IMR-90 (cell line): ENCODE data around the gene CALHM6. TPM values are rescaled to one million over a fixed set of nuclear protein-coding genes. Genes with fewer than 3 reads are reported as not detected.
A peak's percentile ranks its signal among the peaks of the same experiment; 100 is the strongest.

Experiments used
- ATAC-seq: fragments of 200-7000 bp; cut with Tn5 transposase; 2 replicates; pipeline ENCODE4 v1.9.1; 2020; ENCODE audit warnings: low read depth, mild to moderate bottlenecking, moderate library complexity
- BruUV-seq: library from RNA; stranded (reverse); fragments of 400-500 nt; replicated peaks from 2 replicates; lab custom pipeline; 2021; lab: Mats Ljungman, UMichigan
- CTCF ChIA-PET: fragments of 300-600 bp; formaldehyde crosslinking; extraction: SDS; loops from one replicate; lab custom pipeline; 2021; ENCODE audit warnings: antibody characterized with exemption; lab: Yijun Ruan, JAX
- POLR2A ChIA-PET: fragments of 300-600 bp; sonication (Branson Sonifier 250); formaldehyde crosslinking; loops from one replicate; lab custom pipeline; 2022; ENCODE audit warnings: antibody characterized with exemption; ENCODE audit not compliant: unreplicated experiment; lab: Charles Lee
- DNase-seq: peaks from one replicate; pipeline ENCODE4 v3.0.0; 2013
- H2AFZ ChIP-seq: replicated peaks from 2 replicates; pipeline ENCODE3; 2013; ENCODE audit warnings: low read length, mild to moderate bottlenecking; ENCODE audit not compliant: poor library complexity
- H2AK5ac ChIP-seq: 2 replicates; pipeline ENCODE4 v1.6.1; 2013; ENCODE audit warnings: low read depth, low read length, inconsistent platforms
- H2AK9ac ChIP-seq: replicated peaks from 2 replicates; pipeline ENCODE3; 2013; ENCODE audit warnings: mild to moderate bottlenecking, low read depth, low read length, moderate library complexity; ENCODE audit not compliant: poor library complexity
- H2BK120ac ChIP-seq: 2 replicates; pipeline ENCODE4 v1.6.1; 2013; ENCODE audit warnings: low read depth, low read length, inconsistent platforms
- H2BK15ac ChIP-seq: 3 replicates; pipeline ENCODE4 v1.6.1; 2013; ENCODE audit warnings: low read depth, low read length, inconsistent platforms
- H2BK20ac ChIP-seq: 2 replicates; pipeline ENCODE4 v1.6.1; 2013; ENCODE audit warnings: low read depth, mild to moderate bottlenecking, inconsistent platforms, low read length, moderate library complexity
- H2BK5ac ChIP-seq: 2 replicates; pipeline ENCODE4 v1.6.1; 2013; ENCODE audit warnings: mild to moderate bottlenecking, low read depth, low read length, inconsistent platforms; ENCODE audit not compliant: poor library complexity, severe bottlenecking
- H3K14ac ChIP-seq: replicated peaks from 2 replicates; pipeline ENCODE4 v1.6.1; 2013; ENCODE audit warnings: low read depth, low read length, inconsistent platforms
- H3K18ac ChIP-seq: 2 replicates; pipeline ENCODE4 v1.6.1; 2013; ENCODE audit warnings: low read depth, low read length, control low read depth
- H3K23ac ChIP-seq: 2 replicates; pipeline ENCODE4 v1.6.1; 2013; ENCODE audit warnings: low read depth, low read length, inconsistent platforms
- H3K27ac ChIP-seq: 2 replicates; pipeline ENCODE4 v1.5.1; 2013; ENCODE audit warnings: mild to moderate bottlenecking, control low read depth, low read length; ENCODE audit not compliant: insufficient read depth
- H3K27me3 ChIP-seq: 2 replicates; pipeline ENCODE4 v1.6.1; 2013; ENCODE audit warnings: low read length; ENCODE audit not compliant: control insufficient read depth, insufficient read depth
- H3K36me3 ChIP-seq: 2 replicates; pipeline ENCODE4 v1.6.1; 2013; ENCODE audit warnings: low read length, mixed read lengths; ENCODE audit not compliant: control insufficient read depth, insufficient read depth
- H3K4ac ChIP-seq: 2 replicates; pipeline ENCODE4 v1.6.1; 2013; ENCODE audit warnings: low read depth, low read length, inconsistent platforms
- H3K4me1 ChIP-seq: 2 replicates; pipeline ENCODE4 v1.6.1; 2013; ENCODE audit warnings: low read length, mixed read lengths; ENCODE audit not compliant: control insufficient read depth, insufficient read depth
- H3K4me2 ChIP-seq: 2 replicates; pipeline ENCODE4 v1.6.1; 2013; ENCODE audit warnings: low read depth, mild to moderate bottlenecking, control low read depth, low read length, moderate library complexity
- H3K4me3 ChIP-seq: 2 replicates; pipeline ENCODE4 v1.5.1; 2013; ENCODE audit warnings: low read depth, mild to moderate bottlenecking, control low read depth, low read length, moderate library complexity; ENCODE audit not compliant: insufficient read depth
- H3K56ac ChIP-seq: 2 replicates; pipeline ENCODE4 v1.6.1; 2013; ENCODE audit warnings: low read length, inconsistent platforms; ENCODE audit not compliant: insufficient read depth; ENCODE audit errors: extremely low read depth
- H3K79me1 ChIP-seq, 2 experiments: 2 replicates each; pipeline ENCODE4 v1.6.1; 2013; ENCODE audit warnings: low read length in 2 of 2, inconsistent platforms in 1 of 2, low read depth in 1 of 2
- H3K9ac ChIP-seq: 2 replicates; pipeline ENCODE4 v1.6.1; 2013; ENCODE audit warnings: low read depth, low read length, control low read depth
- H3K9me1 ChIP-seq: 2 replicates; pipeline ENCODE4 v1.6.1; 2013; ENCODE audit warnings: low read length, inconsistent platforms; ENCODE audit not compliant: insufficient read depth
- H3K9me3 ChIP-seq: 2 replicates; pipeline ENCODE4 v1.6.1; 2013; ENCODE audit warnings: low read length; ENCODE audit not compliant: control insufficient read depth, insufficient read depth
- H4K20me1 ChIP-seq: 2 replicates; pipeline ENCODE4 v1.6.1; 2013; ENCODE audit warnings: low read length, inconsistent platforms; ENCODE audit not compliant: insufficient read depth
- H4K5ac ChIP-seq: 2 replicates; pipeline ENCODE4 v1.6.1; 2013; ENCODE audit warnings: mild to moderate bottlenecking, low read depth, low read length, control low read depth
- H4K8ac ChIP-seq, 2 experiments: 2 replicates each; pipeline ENCODE4 v1.6.1; 2013; ENCODE audit warnings: low read depth in 2 of 2, low read length in 2 of 2, control low read depth in 1 of 2, inconsistent platforms in 1 of 2
- H4K91ac ChIP-seq: 2 replicates; pipeline ENCODE4 v1.6.1; 2013; ENCODE audit warnings: low read depth, low read length, inconsistent platforms; ENCODE audit not compliant: insufficient read depth
- BHLHE40 ChIP-seq: fragments of 150-350 bp; IDR thresholded peaks from 2 replicates; pipeline ENCODE4 v1.6.1; 2016; ENCODE audit warnings: mild to moderate bottlenecking, low read depth, low read length
- CEBPB ChIP-seq: IDR thresholded peaks from 2 replicates; pipeline ENCODE4 v1.6.1; 2012; ENCODE audit warnings: low read depth, low read length, improper control_type of control experiment
- CHD1 ChIP-seq: IDR thresholded peaks from 2 replicates; pipeline ENCODE4 v1.6.1; 2012; ENCODE audit warnings: low read depth, low read length, improper control_type of control experiment
- FOS ChIP-seq: fragments of 150-350 bp; IDR thresholded peaks from 2 replicates; pipeline ENCODE4 v1.6.1; 2016; ENCODE audit warnings: low read depth, low read length
- MAZ ChIP-seq: IDR thresholded peaks from 2 replicates; pipeline ENCODE4 v1.6.1; 2012; ENCODE audit warnings: low read depth, mild to moderate bottlenecking, low read length, improper control_type of control experiment, moderate library complexity, borderline replicate concordance
- MXI1 ChIP-seq: IDR thresholded peaks from 2 replicates; pipeline ENCODE4 v1.6.1; 2012; ENCODE audit warnings: low read depth, mild to moderate bottlenecking, low read length, moderate library complexity, borderline replicate concordance
- NFE2L2 ChIP-seq: fragments of 150-350 bp; IDR thresholded peaks from 2 replicates; pipeline ENCODE4 v1.6.1; 2016; ENCODE audit warnings: low read depth, mild to moderate bottlenecking, low read length
- POLR2A ChIP-seq: IDR thresholded peaks from 2 replicates; pipeline ENCODE4 v1.6.1; 2012; ENCODE audit warnings: mild to moderate bottlenecking, low read depth, low read length
- RAD21 ChIP-seq: IDR thresholded peaks from 2 replicates; pipeline ENCODE4 v1.6.1; 2012; ENCODE audit warnings: low read length, improper control_type of control experiment
- RCOR1 ChIP-seq: IDR thresholded peaks from 2 replicates; pipeline ENCODE4 v1.6.1; 2012; ENCODE audit warnings: mild to moderate bottlenecking, low read length, improper control_type of control experiment; ENCODE audit not compliant: insufficient replicate concordance
- RFX5 ChIP-seq: IDR thresholded peaks from 2 replicates; pipeline ENCODE4 v1.8.0; 2012; ENCODE audit warnings: low read depth, mild to moderate bottlenecking, low read length, moderate library complexity
- whole genome bisulfite sequencing, 2 experiments: methylation state at CpG; one replicate each; pipeline versions ENCODE4 v1.1.5 to v1.1.7; 2013; ENCODE audit warnings: missing lambda C conversion rate in 2 of 2; ENCODE audit not compliant: insufficient read length in 1 of 2; ENCODE audit errors: extremely low coverage in 2 of 2; 5-methylcytosine and 5-hydroxymethylcytosine counted together
- dilution Hi-C: fragments of 300-500 bp; cut with HindIII; formaldehyde crosslinking; loops from one replicate; pipeline ENCODE4 v1.14.3; 2018; ENCODE audit warnings: low sequenced_read_pairs; ENCODE audit not compliant: unreplicated experiment
- in situ Hi-C: fragments of 300-500 bp; cut with MboI; formaldehyde crosslinking; loops from 3 replicates; pipeline ENCODE4 v1.14.3; 2019; ENCODE audit warnings: low sequenced_read_pairs, inconsistent platforms, mixed read lengths
- intact Hi-C: fragments of 100-400 bp; cut with micrococcal nuclease; formaldehyde crosslinking; loops from 2 replicates; pipeline ENCODE4 v1.10.0; 2022
- polyA plus RNA-seq, 3 experiments: library from polyadenylated mRNA; depleted of rRNA; stranded (reverse); fragments of >200 nt; gene quantifications; 2 replicates each; pipeline ENCODE4 v1.2.3, GENCODE V29; 2012; ENCODE audit warnings: low replicate concordance in 1 of 3
- total RNA-seq: library from RNA; depleted of rRNA; stranded (reverse); fragments of >200 nt; gene quantifications from 2 replicates; pipeline ENCODE4 v1.2.3, GENCODE V29; 2012
- TF ChIP-seq, protein P1 (sequence below): conservative IDR thresholded peaks from 2 replicates; pipeline ENCODE4 v1.5.1; 2012; ENCODE audit warnings: mild to moderate bottlenecking, low read depth, low read length, improper control_type of control experiment
- TF ChIP-seq, protein P2 (sequence below): fragments of 150-350 bp; IDR thresholded peaks from 2 replicates; pipeline ENCODE4 v1.6.1; 2017; ENCODE audit warnings: mild to moderate bottlenecking, antibody characterized with exemption, low read length, low read depth
- TF ChIP-seq, protein P3 (sequence below): fragments of 150-350 bp; IDR thresholded peaks from 2 replicates; pipeline ENCODE4 v1.6.1; 2016; ENCODE audit warnings: low read depth, mild to moderate bottlenecking, low read length, moderate library complexity, borderline replicate concordance

Gene CALHM6
- total and polyA plus RNA-seq, 2 of the 4 experiments (the other 2 are of a cell fraction): 0.72 to 1.5 TPM

DNA sequence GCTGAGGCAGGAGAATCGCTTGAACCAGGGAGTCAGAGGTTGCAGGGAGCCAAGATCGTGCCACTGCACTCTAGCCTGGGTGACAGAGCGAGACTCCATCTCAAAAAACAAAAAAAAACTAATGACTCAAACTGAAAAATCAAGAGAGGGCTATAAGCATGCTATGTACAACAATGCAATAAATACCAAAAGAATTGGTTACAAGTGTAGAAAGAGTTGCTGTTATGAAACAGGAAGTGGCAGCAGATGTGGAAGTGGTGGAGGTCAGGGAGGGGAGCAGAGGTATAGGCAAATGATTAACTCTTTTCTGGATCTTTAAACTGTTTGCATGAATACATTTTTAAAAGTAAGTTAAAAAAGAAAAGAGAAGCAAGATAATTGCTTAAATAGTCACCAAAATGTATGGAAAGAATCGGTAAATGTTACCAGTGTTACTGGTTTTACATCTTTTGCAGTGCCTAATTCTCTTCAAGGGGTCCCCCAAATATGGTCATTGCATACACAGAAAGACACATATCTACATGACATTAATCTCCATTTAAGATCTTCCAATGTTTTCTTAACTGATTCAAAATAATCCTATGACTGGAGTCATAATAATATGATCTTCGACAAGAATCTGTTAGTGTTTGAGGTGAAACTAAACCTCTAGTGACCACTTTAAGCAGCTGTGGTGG, 15.0 kb downstream of the CALHM6 start:
- H3K9me3 ChIP-seq: no peaks in the 10 kb centered on the region
- CTCF ChIA-PET: no interaction called here
- no TSS peak for BruUV-seq

More for the DNA sequence above, 15.0 kb downstream of the CALHM6 start:
- H3K18ac ChIP-seq: no peak overlapping the region
- H3K14ac ChIP-seq: no peak overlapping the region
- H4K5ac ChIP-seq: no peak overlapping the region
- POLR2A ChIA-PET: no interaction called here
- H3K9me1 ChIP-seq: no peaks in the 10 kb centered on the region
- H3K9ac ChIP-seq: no peak overlapping the region
- H2AFZ ChIP-seq: no peak overlapping the region
- H2AK9ac ChIP-seq: no peak overlapping the region
- H2BK120ac ChIP-seq: no peak overlapping the region
- H3K27ac ChIP-seq: no peak overlapping the region
- no peaks in the 10 kb centered on the region for H3K79me1 ChIP-seq
- no peak overlapping the region for H2BK5ac ChIP-seq
- dilution Hi-C loops (no loop called here), intact Hi-C loops (no loop called here), in situ Hi-C loops (no loop called here)
- H3K4me3 ChIP-seq: no peak overlapping the region
- H2AK5ac ChIP-seq: no peak overlapping the region
- no peak overlapping the region for H2BK15ac ChIP-seq
- H3K4me1 ChIP-seq: no peaks in the 10 kb centered on the region
- no CpG with 5 or more reads among the region's 5 CpGs for whole genome bisulfite sequencing, 2 experiments
- H3K4ac ChIP-seq: no peak overlapping the region
- no peak overlapping the region for H4K8ac ChIP-seq
- peak; percentile 48; the same call in 1 of the 2 replicates for ATAC-seq
- H3K36me3 ChIP-seq: no peaks in the 10 kb centered on the region
- no peak overlapping the region for H2BK20ac ChIP-seq
- H3K4me2 ChIP-seq: no peak overlapping the region
- no peaks in the 10 kb centered on the region for H3K27me3 ChIP-seq
- H4K20me1 ChIP-seq: no peaks in the 10 kb centered on the region
- no peak overlapping the region for H4K91ac ChIP-seq
- TF ChIP-seq, protein P1, sequence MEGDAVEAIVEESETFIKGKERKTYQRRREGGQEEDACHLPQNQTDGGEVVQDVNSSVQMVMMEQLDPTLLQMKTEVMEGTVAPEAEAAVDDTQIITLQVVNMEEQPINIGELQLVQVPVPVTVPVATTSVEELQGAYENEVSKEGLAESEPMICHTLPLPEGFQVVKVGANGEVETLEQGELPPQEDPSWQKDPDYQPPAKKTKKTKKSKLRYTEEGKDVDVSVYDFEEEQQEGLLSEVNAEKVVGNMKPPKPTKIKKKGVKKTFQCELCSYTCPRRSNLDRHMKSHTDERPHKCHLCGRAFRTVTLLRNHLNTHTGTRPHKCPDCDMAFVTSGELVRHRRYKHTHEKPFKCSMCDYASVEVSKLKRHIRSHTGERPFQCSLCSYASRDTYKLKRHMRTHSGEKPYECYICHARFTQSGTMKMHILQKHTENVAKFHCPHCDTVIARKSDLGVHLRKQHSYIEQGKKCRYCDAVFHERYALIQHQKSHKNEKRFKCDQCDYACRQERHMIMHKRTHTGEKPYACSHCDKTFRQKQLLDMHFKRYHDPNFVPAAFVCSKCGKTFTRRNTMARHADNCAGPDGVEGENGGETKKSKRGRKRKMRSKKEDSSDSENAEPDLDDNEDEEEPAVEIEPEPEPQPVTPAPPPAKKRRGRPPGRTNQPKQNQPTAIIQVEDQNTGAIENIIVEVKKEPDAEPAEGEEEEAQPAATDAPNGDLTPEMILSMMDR: no peak
- TF ChIP-seq CHD1: no peak
- TF ChIP-seq RAD21: no peak
- no peak for TF ChIP-seq MXI1
- TF ChIP-seq NFE2L2: no peak
- TF ChIP-seq POLR2A: no peak
- TF ChIP-seq FOS: no peak
- TF ChIP-seq BHLHE40: no peak
- TF ChIP-seq RFX5: no peak
- TF ChIP-seq, protein P2, sequence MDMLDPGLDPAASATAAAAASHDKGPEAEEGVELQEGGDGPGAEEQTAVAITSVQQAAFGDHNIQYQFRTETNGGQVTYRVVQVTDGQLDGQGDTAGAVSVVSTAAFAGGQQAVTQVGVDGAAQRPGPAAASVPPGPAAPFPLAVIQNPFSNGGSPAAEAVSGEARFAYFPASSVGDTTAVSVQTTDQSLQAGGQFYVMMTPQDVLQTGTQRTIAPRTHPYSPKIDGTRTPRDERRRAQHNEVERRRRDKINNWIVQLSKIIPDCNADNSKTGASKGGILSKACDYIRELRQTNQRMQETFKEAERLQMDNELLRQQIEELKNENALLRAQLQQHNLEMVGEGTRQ: no peak
- no peak for TF ChIP-seq RCOR1
- TF ChIP-seq MAZ: no peak
- TF ChIP-seq, protein P3, sequence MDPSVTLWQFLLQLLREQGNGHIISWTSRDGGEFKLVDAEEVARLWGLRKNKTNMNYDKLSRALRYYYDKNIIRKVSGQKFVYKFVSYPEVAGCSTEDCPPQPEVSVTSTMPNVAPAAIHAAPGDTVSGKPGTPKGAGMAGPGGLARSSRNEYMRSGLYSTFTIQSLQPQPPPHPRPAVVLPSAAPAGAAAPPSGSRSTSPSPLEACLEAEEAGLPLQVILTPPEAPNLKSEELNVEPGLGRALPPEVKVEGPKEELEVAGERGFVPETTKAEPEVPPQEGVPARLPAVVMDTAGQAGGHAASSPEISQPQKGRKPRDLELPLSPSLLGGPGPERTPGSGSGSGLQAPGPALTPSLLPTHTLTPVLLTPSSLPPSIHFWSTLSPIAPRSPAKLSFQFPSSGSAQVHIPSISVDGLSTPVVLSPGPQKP: no peak
- no peak for TF ChIP-seq CEBPB
- H3K56ac ChIP-seq: no peak overlapping the region
- H3K23ac ChIP-seq: no peak overlapping the region
- peak; percentile 24 for DNase-seq
